HG02981 (cell line): ENCODE data around the gene SOX18.

Source experiments
- ATAC-seq: cut with Tn5 transposase; IDR thresholded peaks from one replicate; pipeline ENCODE4 v1.9.1; 2021; ENCODE audit warnings: mild to moderate bottlenecking, moderate library complexity; ENCODE audit not compliant: unreplicated experiment

SOX18 gene

DNA sequence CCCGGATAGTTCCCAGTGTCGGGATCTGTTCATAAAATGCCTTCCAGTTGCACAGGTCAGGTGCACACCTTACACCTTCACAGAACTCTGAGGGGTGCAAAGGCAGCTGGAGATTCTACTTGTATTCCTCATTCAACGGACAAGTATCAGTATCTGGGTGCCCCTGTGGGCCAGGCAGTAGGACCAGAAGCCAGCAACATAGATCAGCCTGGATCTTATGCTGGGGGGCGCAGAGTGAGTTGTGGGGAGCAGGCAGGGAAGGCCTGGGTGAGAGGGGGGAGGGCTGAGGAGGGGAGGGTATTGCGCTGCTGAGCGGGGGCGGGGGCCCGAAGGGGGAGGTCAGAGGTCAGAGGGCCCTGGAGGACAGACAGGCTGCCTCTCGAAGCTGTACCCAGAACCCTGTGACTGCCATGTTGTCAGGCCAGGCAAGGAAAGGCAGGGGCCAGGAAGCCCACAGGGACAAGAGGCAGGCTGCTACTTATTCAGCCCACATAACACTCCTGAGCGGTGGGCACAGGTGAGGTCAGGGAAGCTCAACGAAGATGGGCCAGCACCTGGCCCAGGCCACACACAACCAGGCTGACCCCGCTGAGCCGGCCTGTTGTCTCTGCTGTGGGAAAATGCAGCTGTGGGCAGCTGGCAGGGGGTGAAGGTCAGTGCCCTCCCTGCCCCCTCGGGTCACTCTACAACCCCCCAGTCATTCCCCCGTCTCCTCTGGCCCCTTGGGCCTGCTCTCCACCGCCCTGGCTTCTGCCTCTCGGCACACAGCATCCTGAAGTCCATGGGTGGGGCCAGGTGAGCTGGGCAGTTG is 31.6 kb upstream of the SOX18 start:
- no peak for ATAC-seq

DNA sequence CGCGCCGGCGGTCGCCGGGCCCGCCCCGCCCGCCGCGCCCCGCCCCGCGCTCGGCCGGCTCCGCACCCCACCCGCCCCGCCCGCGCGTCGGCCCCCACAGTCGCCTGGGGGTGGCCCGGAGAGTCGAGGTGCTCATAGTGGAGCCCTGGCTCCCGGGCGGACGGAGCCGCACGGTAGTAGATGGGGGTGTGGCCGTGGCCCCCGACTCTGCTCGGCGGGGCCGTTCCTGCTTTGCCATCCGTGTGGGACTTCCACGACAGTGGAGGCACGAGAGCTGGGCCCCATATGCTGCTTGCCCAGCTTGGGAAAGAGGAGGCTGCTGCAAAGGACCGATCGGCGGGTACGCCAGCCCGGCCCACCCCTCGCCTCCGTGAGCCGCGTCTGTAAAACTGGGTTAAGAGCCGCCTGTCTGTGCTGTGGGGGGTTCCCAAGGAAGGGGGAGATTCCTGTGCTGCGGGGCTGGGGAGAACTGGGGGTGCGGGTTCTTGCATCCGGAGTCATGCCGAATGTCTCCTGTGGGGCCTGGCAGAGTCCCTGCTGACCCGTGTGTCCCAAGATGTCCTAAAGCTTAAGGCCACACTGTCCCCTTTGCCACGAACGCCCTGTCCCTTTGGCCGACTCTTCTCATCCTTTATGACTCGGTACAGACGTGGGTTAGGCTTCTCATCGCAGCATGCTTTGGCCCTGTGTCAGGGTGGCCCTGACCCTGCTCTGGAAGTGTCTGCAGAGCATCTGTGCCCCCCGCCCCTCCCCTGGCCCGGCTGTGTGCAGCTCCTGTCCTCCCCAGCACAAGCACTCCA is 30.8 kb upstream of the SOX18 start, which contains the start of gene OPRL1:
Gene OPRL1, plus strand, starts transcription at position 70 of the 800 bp plus-strand sequence. CDS start 12,639 bp downstream, outside the sequence.
- no peak for ATAC-seq

DNA sequence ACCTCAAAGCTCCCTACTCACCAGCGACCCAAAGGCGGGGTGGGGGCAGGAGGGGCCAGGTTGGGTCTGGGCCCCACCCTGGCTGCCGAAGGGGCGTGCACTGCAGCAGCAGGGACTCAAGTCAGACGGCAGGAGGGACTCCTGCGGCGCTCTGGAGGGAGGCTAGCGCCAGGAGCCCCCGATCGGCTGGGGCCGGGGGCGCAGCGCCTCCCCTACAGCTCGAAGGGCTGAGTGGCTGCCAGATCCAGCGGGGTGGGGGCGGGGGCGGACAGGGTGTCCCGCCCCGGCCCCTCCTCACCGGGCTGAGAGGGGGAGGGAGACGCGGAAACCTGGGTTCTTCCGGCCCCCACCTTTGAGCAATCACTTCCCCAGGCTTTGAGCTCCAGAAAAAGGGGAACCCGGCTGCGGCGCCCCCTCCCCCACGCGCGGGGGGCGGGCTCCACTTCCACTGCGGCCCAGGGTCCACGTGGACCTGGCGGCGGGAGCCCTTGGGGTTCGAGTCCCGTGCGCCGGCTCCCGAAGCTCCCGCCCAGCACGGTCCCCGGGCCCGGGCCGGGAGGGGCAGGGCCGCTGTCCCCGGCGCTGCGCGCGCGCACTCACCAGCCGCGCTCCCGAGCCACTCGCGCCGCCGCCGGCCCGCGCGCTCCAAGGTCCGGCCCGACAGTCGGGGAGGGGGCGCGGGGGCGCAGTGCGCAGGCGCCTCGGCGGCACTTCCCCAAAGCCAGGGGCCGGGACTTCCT is 30.0 kb upstream of the SOX18 start, which contains the start of gene RGS19:
Gene RGS19, minus strand, starts transcription at position 246 of the 740 bp plus-strand sequence. CDS start 2,632 bp downstream, outside the sequence.
- peak; percentile 40 for ATAC-seq

DNA sequence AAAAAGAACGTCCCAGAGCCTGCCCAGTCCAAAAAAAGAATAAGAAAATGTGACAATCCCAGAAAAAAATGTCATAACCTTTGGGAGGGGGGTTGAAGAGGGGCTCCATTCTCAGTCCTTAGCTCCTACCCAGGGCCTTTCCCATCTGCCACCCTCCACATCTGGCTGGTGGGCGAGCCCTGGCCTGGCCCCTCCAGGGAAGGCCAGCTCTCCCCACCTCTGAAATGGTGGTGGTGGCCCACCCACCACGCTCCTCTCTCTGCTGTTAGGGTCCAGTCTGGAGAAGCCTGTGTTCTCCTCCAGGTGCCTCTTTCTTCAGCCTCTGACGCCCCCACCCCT is 29.5 kb upstream of the SOX18 start:
- ATAC-seq = no peak

DNA sequence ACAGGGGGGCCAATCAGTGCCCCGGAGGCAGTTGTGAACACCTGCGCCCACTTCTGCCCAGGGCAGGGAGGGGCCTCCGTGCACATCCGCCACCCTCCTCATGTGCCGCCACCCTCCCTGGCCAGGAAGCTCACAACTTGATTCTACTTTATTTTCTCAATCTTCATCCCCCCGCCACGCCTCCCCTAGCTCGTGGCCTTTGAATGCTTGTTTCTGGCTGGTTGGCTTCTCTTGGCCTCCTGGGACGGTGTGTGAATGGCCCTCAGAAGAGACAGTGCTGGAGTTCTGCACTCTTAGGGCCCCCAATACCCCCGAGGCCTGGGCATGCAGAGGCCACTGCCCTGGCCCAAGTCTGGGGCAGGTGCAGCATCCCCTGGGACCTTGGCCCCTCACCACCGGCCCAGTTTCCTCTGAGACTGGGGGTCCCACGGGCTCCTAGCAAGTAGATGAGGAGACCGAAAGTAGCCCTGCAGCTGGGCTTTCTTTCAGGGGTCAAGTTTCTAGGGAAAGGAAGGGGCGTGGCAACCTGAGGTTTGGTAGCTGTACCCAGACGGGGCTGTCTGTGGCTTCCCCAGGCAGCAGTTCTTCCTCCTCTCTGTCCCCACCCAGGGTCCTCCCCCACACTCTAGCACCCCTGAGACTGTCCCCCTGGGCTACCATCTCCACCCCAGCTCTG is 28.6 kb upstream of the SOX18 start:
- ATAC-seq = no peak

DNA sequence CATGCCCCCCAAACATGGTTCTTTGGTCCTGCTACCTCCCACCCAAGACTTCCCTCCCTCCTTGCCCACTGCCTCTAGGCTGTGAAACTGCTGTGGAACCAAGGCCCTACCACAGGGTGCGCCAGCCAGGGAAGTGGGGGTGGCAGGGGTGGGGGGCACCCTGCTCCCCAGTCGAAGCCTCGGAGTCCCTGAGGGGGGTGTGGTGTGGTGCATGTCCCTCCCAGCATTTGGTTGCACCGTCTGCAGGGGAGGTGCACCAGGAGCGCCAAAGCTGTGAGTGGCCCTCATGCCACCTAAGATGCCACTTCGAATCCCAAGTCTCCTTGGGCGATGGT is 28.1 kb upstream of the SOX18 start:
- no peak for ATAC-seq

DNA sequence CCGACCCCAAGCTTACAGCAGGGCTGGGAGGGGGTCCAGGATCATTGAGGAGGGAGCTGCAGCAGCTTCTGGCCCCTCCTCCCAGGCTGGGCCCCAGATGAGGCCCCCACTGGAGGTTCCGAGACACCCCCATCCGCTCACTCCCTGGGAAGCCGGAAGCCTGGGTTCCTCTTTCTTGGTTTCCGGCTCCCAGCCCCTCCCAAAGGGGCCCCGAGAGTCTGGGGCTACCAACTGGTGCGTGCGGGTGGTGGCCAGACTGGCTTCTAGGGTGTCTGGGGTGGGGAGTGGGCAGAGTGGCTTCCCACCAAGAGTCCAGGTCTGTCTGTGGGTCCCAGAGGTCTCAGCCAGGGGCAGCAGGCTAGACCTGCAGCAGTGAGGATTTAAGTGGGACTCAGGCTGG is 27.7 kb upstream of the SOX18 start:
- no peak for ATAC-seq

DNA sequence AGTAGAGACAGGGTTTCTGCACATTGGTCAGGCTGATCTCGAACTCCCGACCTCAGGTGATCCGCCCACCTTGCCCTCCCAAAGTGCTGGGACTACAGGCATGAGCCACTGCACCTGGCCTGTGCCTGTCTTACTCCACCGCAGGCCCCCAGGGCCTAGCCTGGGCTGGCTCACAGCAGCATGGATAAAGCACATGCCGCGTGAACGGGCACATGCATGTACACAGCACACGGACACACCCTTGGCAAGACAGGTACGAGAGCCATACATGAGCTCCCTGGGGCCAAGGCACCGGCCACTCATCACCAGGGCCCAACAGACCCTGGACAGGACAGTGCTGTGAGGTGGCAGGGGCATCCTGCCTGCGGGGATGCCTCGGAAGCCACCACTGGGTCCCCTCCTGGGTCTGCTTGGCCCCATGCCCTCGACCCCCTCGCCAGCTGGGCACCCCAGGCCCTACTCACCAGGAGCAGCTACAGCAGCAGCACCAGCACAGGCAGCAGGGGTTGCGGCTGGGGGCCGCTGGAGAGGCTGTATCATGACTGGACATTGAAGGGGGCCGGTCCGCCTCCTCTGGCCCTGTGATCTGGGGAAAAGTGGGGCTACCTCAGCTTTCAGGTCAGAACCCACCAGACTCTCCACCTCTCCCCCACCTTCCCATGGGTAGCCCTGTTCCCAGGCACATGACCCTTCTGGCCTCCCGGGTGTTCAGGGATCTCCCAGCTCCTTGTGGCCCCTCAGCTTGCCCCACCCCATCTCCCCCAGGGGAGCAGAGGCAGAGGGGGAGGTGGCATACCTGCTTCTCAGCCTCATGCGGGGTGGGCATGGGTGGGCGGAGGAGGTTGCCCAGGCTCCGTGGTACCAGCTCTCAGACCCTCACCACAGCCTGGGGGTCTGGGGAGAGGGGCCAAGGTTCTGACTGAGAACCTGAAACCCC is 26.9 kb upstream of the SOX18 start:
- ATAC-seq = no peak

DNA sequence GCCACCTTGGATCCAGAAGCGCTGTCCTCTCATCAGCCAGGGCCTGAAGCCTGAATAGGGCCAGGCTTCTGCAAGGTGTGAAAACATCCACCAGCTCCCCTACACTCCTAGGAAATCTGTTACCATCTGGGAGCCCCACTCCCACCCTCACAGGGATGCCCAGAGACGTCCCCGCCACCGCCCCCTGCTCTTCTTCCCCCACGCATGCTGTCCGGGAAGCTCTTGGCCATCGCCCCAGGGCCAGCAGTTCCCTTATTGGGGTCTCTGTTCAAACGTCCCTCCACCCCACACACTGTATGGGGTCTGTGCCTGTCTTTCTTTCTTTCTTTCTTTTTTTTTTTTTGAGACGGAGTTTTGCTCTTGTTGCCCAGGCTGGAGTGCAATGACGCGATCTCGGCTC is 26.1 kb upstream of the SOX18 start:
- no peak for ATAC-seq

DNA sequence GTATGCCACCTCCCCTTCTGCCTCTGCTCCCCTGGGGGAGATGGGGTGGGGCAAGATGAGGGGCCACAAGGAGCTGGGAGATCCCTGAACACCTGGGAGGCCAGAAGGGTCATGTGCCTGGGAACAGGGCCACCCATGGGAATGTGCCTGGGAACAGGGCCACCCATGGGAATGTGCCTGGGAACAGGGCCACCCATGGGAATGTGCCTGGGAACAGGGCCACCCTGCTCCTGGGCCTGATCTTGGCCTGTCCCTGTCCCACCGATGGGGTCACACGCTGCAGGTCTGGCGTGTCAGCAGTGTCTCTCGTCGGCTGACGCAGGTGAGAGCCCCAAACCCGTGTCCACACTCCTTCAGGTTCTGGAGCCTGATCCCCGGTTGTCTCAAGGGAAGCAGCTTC is 25.5 kb upstream of the SOX18 start:
- no peak for ATAC-seq

DNA sequence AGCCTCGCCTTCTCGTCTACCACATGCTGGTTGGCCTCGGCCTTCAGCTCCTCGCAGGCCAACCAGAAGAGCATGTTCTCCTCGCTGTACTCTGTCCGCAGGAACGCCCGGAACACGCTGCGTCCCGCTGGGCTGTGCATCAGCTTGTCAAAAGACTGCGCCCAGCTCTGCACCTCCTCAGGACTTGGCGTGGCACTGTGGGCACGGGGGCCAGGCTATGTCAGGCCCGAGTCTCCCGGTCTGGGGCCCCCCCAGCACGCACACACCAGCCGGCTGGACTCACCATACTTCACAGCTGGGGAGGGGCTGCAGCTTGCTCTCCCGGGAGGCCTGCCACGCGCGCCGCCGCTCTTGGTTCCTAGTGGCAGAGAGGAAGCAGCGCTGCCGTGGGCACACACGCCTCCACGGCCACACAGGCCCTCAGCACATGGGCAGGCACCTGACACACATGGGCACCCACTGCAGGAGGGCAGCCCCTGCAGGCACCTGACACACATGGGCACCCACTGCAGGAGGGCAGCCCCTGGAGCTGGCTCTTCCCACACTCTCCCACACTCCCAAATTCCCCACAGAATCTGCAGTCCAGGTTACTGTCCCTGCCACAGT is 24.8 kb upstream of the SOX18 start:
- no peak for ATAC-seq

DNA sequence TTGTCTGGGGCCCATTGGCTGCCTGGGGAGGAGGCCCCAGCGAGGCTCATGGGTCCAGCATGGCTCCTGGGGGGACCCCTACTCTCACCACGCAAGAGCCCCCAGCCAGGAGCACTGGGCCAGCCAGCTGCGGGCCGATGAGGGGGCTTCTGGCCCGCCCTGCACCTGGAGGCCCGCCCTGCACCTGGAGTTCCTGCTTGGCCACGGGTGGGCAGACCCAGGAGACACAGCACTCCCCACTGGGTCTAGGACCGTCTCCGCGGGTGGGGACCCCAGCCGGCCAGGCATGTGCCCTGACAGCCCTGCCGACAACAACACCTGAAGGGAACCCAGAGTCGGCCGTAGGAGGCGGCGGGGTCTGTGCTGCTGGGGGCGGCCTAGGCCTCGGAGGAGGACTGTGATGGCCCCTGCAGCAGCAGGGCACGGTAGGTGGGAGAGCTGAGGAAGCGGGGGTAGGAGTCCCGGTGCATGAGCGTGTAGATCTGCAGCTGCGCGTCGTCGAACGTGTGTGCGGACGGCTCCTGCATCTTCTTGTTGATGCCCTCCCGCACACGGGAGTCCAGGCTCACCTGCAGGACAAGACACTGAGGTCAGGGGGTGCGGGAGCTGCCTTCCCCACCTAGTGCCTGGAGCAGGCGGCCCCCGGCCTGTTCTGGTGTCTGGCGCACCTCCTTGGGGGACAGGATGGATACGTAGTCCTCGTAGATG is 24.2 kb upstream of the SOX18 start:
- ATAC-seq = no peak

DNA sequence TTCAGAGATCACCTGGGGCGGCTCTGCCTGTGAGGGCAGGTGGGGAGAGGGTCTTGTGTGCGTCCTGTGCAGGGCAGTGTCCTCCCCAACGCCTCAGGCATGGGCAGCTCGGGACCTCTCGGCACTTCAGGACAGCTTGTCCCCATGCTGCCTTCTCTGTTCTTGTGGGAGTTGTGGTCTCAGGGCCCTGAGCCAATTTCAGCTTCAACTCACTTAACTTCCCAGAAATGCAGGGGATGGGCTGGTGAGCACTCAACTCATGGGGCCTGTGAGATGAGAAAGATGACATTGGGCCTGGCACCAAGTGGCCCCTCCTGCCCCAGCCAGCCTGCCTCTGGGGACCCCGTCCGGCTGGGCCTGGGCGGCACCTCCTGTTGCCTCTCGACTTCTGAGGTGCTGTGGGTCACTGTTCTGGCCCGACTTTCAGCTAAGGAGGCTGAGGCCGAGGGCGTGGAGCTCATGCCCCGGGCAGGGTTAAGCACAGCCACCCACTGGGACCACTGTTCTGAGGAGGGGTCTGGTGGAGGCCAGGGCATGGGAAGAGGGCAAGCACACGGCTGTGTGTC is 23.1 kb upstream of the SOX18 start:
- ATAC-seq = no peak

DNA sequence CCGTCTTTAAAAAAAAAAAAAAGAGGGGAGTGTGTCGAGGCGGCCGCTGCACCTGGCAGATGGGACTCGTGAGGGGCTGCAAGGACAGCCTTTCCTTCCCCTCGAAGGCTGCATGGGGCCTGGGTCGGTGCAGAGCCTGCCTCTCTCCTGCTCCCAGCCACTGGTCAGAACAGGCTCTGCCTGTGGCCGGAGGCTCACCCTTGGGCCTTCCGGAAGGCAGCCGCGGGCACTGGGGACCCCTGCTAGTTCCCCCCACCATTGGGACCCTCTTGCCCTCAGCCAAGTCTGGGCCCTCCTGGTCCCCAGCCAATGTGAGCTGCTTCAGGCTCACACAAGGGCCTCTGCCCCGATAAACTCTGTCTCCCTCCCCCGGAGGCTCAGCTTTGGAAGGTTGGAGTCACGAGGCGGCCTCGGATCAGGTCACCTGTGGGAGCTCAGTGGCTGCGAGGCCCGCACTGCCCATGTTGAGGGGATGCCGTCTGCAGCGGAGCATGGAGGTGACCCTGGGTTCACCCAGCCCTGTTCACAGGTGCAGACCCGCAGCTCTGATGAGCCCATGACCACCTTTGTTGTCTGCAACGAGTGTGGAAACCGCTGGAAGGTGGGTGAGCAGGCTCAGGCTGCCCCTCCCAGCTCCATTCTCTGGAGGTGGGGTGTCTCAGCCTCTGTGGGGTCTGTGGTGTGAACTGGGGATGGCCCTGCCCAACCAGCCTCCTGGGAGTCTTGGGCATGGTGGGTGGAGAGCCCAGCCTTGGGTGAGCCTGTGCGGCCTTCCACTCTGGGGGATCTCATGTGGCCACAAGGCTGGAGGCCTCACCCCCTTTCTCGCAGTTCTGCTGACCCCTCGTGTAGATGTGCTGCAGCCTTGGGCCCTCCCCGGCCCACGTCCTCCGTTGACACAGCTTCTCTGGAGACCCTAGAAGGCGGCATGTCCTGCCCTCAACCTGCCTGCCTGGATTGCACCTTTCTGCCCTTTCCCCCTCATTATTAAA is 22.2 kb upstream of the SOX18 start:
- no peak for ATAC-seq

DNA sequence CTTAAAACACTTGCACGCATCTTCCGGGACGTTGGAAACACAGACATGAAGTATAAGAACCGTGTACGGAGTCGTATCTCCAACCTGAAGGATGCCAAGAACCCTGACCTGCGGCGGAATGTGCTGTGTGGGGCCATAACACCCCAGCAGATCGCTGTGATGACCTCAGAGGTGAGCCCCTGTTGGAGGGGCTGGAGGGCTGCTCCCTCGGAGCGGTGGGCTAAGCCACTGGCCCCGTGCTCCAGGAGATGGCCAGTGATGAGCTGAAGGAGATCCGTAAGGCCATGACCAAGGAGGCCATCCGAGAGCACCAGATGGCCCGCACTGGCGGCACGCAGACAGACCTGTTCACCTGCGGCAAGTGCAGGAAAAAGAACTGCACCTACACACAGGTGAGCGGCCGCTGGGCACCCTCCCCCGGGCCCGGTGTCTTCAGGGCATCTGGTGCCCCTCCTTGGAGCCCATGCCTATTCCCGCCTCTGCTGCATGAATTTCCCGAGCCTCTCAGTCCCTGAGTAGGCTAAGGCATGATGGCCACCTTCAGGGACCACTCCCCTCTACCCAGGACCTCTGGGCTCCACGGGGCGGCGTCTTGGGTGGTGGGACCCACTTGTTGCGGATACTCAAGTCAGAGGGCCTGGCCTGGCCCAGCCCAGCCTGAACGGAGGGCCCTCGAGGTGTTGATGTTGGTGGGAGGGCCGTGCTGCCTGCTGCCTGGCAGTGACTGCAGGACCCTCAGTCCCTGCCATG is 21.0 kb upstream of the SOX18 start:
- no peak for ATAC-seq

DNA sequence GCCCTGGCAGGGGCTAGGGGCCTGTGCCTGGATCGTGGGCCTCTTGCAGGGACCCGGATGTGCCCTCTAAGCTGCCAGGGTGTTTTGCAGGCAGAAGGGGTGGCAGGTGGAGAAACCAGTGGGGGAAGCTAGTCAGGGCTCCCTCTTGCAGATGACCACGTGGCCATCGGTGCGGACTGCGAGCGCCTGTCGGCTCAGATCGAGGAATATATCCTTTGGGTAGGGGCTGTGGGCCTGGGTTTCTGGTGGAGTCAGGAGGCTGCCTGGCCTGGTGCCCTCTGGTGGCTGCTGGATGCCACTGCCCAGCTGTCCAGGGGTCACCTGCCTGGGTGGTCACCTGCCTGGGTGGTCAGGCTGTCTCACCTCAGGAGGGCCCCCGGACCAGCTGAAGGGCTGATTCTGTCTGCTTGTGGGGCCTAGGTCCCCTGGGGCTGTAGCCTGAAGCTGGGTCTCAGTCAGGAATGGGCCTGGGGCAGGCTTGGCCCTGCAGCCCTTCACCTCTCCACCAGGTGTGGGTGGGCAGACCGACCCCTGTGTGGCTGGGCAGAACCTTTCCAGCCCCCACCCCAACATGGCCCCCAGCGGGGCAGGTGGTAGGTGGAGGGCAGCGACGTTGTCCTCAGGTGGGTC is 20.3 kb upstream of the SOX18 start:
- no peak for ATAC-seq
